A549 (cell line): ENCODE measurements around the gene SCN5A.

Experiments
- CTCF ChIP-seq: fragments of >200 bp; sonication (Bioruptor Twin); formaldehyde crosslinking; IDR thresholded peaks from 3 replicates; pipeline ENCODE4 v1.5.1; 2016
- EP300 ChIP-seq, 2 experiments: fragments of >200 bp; sonication (Bioruptor Twin); formaldehyde crosslinking; IDR thresholded peaks; 2 replicates in 1 of 2; 3 replicates in 1 of 2; pipeline ENCODE4 v1.6.1; 2016 to 2017
- JUN ChIP-seq, 2 experiments: fragments of >200 bp; sonication (Bioruptor Twin); formaldehyde crosslinking; IDR thresholded peaks; 2 replicates in 1 of 2; 3 replicates in 1 of 2; pipeline ENCODE4 v1.6.1; 2016 to 2017
- POLR2A ChIP-seq: IDR thresholded peaks from 2 replicates; pipeline ENCODE4 v1.6.1; 2012; ENCODE audit warnings: mild to moderate bottlenecking, low read length
- RAD21 ChIP-seq, 2 experiments: fragments of >200 bp in 1 of 2; sonication (Bioruptor Twin) in 1 of 2; formaldehyde crosslinking in 1 of 2; IDR thresholded peaks in 1 of 2; conservative IDR thresholded peaks in 1 of 2; 2 replicates in 1 of 2; 3 replicates in 1 of 2; pipeline ENCODE4 v1.6.1; 2012 to 2018; ENCODE audit warnings: inconsistent platforms in 1 of 2
- RCOR1 ChIP-seq: fragments of 150-350 bp; IDR thresholded peaks from 2 replicates; pipeline ENCODE4 v1.6.1; 2014; ENCODE audit warnings: antibody characterized with exemption, low read length, low read depth
- RFX5 ChIP-seq: fragments of 450-650 bp; IDR thresholded peaks from 2 replicates; pipeline ENCODE4 v1.7.1; 2014; ENCODE audit warnings: antibody characterized with exemption, mild to moderate bottlenecking, moderate library complexity
- USF2 ChIP-seq: fragments of 450-650 bp; IDR thresholded peaks from 2 replicates; pipeline ENCODE4 v1.6.1; 2014; ENCODE audit warnings: antibody characterized with exemption

GRCh38 chr3:38623539-38623938, 25.9 kb downstream of the SCN5A start:
- TF ChIP-seq CTCF, result no peak
- TF ChIP-seq EP300 (IDR thresholded peaks at IDR 0.05), result no peak
- TF ChIP-seq RAD21 (conservative IDR thresholded peaks at IDR 0.05 in 1 of 2, IDR thresholded peaks at IDR 0.05 in 1 of 2), result no peak
- TF ChIP-seq RFX5, result no peak
- no peak for TF ChIP-seq JUN (IDR thresholded peaks at IDR 0.05)
- no peak for TF ChIP-seq RCOR1
- TF ChIP-seq POLR2A, result no peak
- TF ChIP-seq USF2, result no peak
